ENCODE measurements around the gene PEX14. TPM values are rescaled to one million over a fixed set of nuclear protein-coding genes. Genes with fewer than 3 reads are reported as not detected.

PEX14 gene
- total RNA-seq, 1 donor from 2014 or later: 17.4 TPM

- H3K9me3 Mint-ChIP-seq (ENCODE audit: low read depth): no peaks in the 10 kb centered on the region
- no peaks in the 10 kb centered on the region for H3K27me3 Mint-ChIP-seq (ENCODE audit: low read depth)
- DNase-seq (ENCODE audit: low spot score): no peak
- H3K4me1 Mint-ChIP-seq (ENCODE audit: low read depth): no peaks in the 10 kb centered on the region
- H3K27ac Mint-ChIP-seq (ENCODE audit: unreplicated experiment): no peak overlapping the region
- TF ChIP-seq CTCF (IDR thresholded peaks at IDR 0.05): no peak
- H3K4me3 Mint-ChIP-seq (ENCODE audit: unreplicated experiment): no peak overlapping the region
- no peaks in the 10 kb centered on the region for H3K36me3 Mint-ChIP-seq (ENCODE audit: low read depth)
These were observed 172.8 kb downstream of the PEX14 start for GRCh38 chr1:10647414-10648170.

- Mint-ChIP-seq H3K4me3 (ENCODE audit: unreplicated experiment) (no peak overlapping the region), H3K27ac (ENCODE audit: unreplicated experiment) (no peak overlapping the region), H3K9me3 (ENCODE audit: low read depth) (no peaks in the 10 kb centered on the region), H3K36me3 (ENCODE audit: low read depth) (no peaks in the 10 kb centered on the region), H3K4me1 (ENCODE audit: low read depth) (no peaks in the 10 kb centered on the region), H3K27me3 (ENCODE audit: low read depth) (no peaks in the 10 kb centered on the region)
- DNase-seq (ENCODE audit: low spot score): no peak
- no peak for TF ChIP-seq CTCF (IDR thresholded peaks at IDR 0.05)
These were observed 174.2 kb downstream of the PEX14 start for GRCh38 chr1:10648689-10649516.

- Mint-ChIP-seq H3K27me3 (ENCODE audit: low read depth) (no peaks in the 10 kb centered on the region), H3K27ac (ENCODE audit: unreplicated experiment) (no peak overlapping the region), H3K4me1 (ENCODE audit: low read depth) (no peaks in the 10 kb centered on the region), H3K9me3 (ENCODE audit: low read depth) (no peaks in the 10 kb centered on the region), H3K36me3 (ENCODE audit: low read depth) (no peaks in the 10 kb centered on the region), H3K4me3 (ENCODE audit: unreplicated experiment) (no peak overlapping the region)
- TF ChIP-seq CTCF (IDR thresholded peaks at IDR 0.05): no peak
- DNase-seq (ENCODE audit: low spot score): no peak
These were observed 174.9 kb downstream of the PEX14 start for GRCh38 chr1:10649517-10650201.

GRCh38 chr1:10650556-10651388 is 176.0 kb downstream of the PEX14 start:
- no peaks in the 10 kb centered on the region for H3K4me1 Mint-ChIP-seq (ENCODE audit: low read depth)
- DNase-seq (ENCODE audit: low spot score): no peak
- no peaks in the 10 kb centered on the region for H3K36me3 Mint-ChIP-seq (ENCODE audit: low read depth)
- H3K4me3 Mint-ChIP-seq (ENCODE audit: unreplicated experiment): no peak overlapping the region
- no peak for TF ChIP-seq CTCF (IDR thresholded peaks at IDR 0.05)
- H3K27me3 Mint-ChIP-seq (ENCODE audit: low read depth): no peaks in the 10 kb centered on the region
- H3K9me3 Mint-ChIP-seq (ENCODE audit: low read depth): no peaks in the 10 kb centered on the region
- H3K27ac Mint-ChIP-seq (ENCODE audit: unreplicated experiment): no peak overlapping the region

Data from chondrocyte (in vitro differentiated cells).